Lower lobe of right lung (tissue), 2 donors: ENCODE results near the gene OR52J3. TPM values are rescaled to one million over a fixed set of nuclear protein-coding genes. Genes with fewer than 3 reads are reported as not detected.
"Not testable (repeated sequence)": the region's sequence is repeated elsewhere in the genome, so short reads cannot be mapped to it uniquely, and the experiment has no call there.

Experiments
- ATAC-seq, 2 donors: fragments of 200-7000 bp; cut with Tn5 transposase; one replicate each; pipeline ENCODE4 v1.9.1; 2020 to 2022; ENCODE audit warnings: mild to moderate bottlenecking in 2 of 2, moderate library complexity in 2 of 2
- DNase-seq: peaks from one replicate; pipeline ENCODE4 v3.0.0-alpha.2; 2020
- H3K27ac ChIP-seq: fragments of 200-600 bp; one replicate; pipeline ENCODE4 v1.8.0; 2022
- H3K27me3 ChIP-seq: fragments of 200-600 bp; one replicate; pipeline ENCODE4 v1.8.0; 2022; ENCODE audit warnings: low read depth
- H3K36me3 ChIP-seq: fragments of 200-600 bp; one replicate; pipeline ENCODE4 v1.8.0; 2022; ENCODE audit warnings: mild to moderate bottlenecking
- H3K4me1 ChIP-seq: fragments of 200-600 bp; one replicate; pipeline ENCODE4 v1.8.0; 2022
- H3K4me3 ChIP-seq: fragments of 200-600 bp; one replicate; pipeline ENCODE4 v1.8.0; 2022; ENCODE audit warnings: mild to moderate bottlenecking
- H3K9me3 ChIP-seq: fragments of 200-600 bp; one replicate; pipeline ENCODE4 v1.8.0; 2022
- intact Hi-C: fragments of 100-400 bp; cut with DNase I; formaldehyde crosslinking; loops from one replicate; pipeline ENCODE4 v1.11.0; 2022
- total RNA-seq: library from RNA; stranded (reverse); fragmentation: NEBNext Ultra II Directional; extraction: Animal tissue kit (Norgen Biotek cat#: 25700); gene quantifications from one replicate; pipeline ENCODE4 v1.2.1, GENCODE V29; 2021
- TF ChIP-seq, protein P1 (sequence below): fragments of 200-600 bp; IDR thresholded peaks from one replicate; pipeline ENCODE4 v1.8.0; 2022; ENCODE audit warnings: antibody characterized with exemption, mild to moderate bottlenecking
- donor health status: DM: no; HTN: yes; CAD: no; lungs with severe emphysema.

The OR52J3 gene
- total RNA-seq, 1 donor from 2014 or later: not detected

DNA sequence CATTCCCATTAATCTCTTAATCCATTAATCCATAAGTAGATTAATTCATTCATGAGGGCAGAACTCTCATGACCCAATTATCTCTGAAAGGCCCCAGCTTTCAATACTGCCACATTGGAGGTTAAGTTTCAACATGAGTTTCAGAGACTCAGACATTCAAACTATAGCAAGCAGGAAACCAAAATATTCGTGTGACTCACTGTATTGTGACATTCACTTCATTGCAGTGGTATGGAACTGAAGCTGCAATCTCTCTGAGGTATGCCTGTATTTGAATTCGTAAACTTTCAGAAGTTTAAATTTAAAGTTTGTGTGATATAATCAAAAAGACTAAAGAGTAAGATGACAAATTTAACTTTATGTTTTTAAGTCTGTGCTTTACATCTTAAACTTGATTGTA is 2.9 kb upstream of the OR52J3 start:
- DNase-seq (no peak), ATAC-seq (no peak)
- Histone ChIP-seq H3K4me1 (no peaks in the 10 kb centered on the region), H3K4me3 (no peak overlapping the region), H3K27me3 (no peaks in the 10 kb centered on the region), H3K9me3 (no peaks in the 10 kb centered on the region), H3K36me3 (no peaks in the 10 kb centered on the region), H3K27ac (no peak overlapping the region)
- intact Hi-C loops: no loop called here
- TF ChIP-seq, protein P1, sequence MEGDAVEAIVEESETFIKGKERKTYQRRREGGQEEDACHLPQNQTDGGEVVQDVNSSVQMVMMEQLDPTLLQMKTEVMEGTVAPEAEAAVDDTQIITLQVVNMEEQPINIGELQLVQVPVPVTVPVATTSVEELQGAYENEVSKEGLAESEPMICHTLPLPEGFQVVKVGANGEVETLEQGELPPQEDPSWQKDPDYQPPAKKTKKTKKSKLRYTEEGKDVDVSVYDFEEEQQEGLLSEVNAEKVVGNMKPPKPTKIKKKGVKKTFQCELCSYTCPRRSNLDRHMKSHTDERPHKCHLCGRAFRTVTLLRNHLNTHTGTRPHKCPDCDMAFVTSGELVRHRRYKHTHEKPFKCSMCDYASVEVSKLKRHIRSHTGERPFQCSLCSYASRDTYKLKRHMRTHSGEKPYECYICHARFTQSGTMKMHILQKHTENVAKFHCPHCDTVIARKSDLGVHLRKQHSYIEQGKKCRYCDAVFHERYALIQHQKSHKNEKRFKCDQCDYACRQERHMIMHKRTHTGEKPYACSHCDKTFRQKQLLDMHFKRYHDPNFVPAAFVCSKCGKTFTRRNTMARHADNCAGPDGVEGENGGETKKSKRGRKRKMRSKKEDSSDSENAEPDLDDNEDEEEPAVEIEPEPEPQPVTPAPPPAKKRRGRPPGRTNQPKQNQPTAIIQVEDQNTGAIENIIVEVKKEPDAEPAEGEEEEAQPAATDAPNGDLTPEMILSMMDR: no peak

DNA sequence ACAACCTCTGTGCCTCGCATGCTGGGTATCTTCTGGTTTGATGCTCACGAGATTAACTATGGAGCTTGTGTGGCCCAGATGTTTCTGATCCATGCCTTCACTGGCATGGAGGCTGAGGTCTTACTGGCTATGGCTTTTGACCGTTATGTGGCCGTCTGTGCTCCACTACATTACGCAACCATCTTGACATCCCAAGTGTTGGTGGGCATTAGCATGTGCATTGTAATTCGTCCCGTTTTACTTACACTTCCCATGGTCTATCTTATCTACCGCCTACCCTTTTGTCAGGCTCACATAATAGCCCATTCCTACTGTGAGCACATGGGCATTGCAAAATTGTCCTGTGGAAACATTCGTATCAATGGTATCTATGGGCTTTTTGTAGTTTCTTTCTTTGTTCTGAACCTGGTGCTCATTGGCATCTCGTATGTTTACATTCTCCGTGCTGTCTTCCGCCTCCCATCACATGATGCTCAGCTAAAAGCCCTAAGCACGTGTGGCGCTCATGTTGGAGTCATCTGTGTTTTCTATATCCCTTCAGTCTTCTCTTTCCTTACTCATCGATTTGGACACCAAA is 516 bp downstream of the OR52J3 start:
- intact Hi-C loops: no loop called here
- Histone ChIP-seq H3K9me3 (no peaks in the 10 kb centered on the region), H3K36me3 (no peaks in the 10 kb centered on the region), H3K27me3 (no peaks in the 10 kb centered on the region), H3K4me1 (no peaks in the 10 kb centered on the region), H3K27ac (no peak overlapping the region), H3K4me3 (no peak overlapping the region)
- ATAC-seq: peak in 1 of 2 donors; percentile 21
- TF ChIP-seq, protein P1: no peak
- no peak for DNase-seq

DNA sequence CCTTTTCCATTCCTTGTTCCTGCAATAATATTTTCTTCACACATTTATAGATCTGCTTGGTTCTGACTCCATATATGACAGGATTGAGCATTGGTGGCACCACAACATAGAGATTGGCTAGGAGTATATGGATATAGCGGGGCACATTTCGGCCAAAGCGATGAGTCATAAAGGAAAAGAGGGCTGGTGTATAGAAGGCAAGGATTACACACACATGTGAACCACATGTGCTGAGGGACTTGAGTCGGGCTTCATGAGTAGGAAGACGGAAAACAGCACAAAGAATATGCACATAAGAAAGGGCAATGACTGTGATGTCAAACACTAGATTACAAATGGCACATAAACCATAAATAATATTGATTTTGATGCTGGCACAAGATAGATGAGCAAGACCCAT is 12.4 kb downstream of the OR52J3 start:
- DNase-seq, H3K9me3 ChIP-seq, H3K4me3 ChIP-seq, H3K36me3 ChIP-seq, H3K4me1 ChIP-seq, intact Hi-C loops, H3K27ac ChIP-seq, ATAC-seq, H3K27me3 ChIP-seq: not testable (repeated sequence)

DNA sequence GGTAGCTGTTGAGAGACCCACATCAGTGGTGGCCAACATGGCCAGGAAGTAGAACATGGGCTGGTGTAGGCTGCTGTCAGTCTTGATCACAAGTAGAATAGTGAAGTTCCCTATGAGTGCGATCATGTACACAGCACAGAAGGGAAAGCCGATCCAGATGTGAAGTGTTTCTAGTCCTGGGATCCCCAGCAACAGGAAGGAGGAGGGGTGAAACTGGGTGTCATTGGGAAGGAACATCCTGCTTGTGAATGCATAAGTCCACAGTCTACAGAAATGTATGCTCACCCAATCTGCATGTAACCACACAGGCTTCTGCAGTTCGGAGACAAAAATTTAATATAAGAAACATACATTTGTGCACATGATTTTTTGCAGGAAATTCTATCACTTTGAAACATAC is 13.1 kb downstream of the OR52J3 start, which contains the start of gene OR52E2:
TSS of gene OR52E2 (minus strand) at position 237 of the 400 bp plus-strand sequence. CDS start at position 237, 0 bp downstream.
- intact Hi-C loops: no loop called here
- Histone ChIP-seq H3K4me1 (no peaks in the 10 kb centered on the region), H3K27me3 (no peaks in the 10 kb centered on the region), H3K27ac (no peak within 1 kb of the TSS), H3K4me3 (no peak within 1 kb of the TSS), H3K36me3 (no peaks in the 10 kb centered on the region), H3K9me3 (no peaks in the 10 kb centered on the region)
- TF ChIP-seq, protein P1: no peak
- ATAC-seq (no peak), DNase-seq (no peak)

DNA sequence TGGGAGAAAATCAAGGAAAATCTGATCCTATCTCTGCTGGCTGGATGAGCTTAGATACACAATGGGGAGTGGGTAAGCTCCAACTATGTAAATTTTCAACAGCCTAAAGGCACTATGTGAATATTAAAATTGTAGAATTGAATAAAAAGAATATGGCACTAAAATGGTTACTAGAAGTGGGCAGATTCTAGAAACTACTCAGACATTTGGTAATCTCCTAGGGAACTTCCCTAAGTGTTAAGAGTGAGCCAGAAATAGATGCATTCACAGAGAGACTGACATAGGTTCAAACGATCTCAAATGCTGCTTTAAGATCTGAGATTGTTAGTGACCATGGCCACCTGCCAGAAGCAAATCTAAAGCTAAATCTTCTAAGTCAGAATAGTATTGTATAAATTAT is 18.7 kb downstream of the OR52J3 start:
- TF ChIP-seq, protein P1: no peak
- Histone ChIP-seq H3K4me1 (no peaks in the 10 kb centered on the region), H3K27ac (no peak overlapping the region), H3K9me3 (no peaks in the 10 kb centered on the region), H3K36me3 (no peaks in the 10 kb centered on the region), H3K27me3 (no peaks in the 10 kb centered on the region), H3K4me3 (no peak overlapping the region)
- DNase-seq (no peak), ATAC-seq (no peak)
- intact Hi-C loops: no loop called here

DNA sequence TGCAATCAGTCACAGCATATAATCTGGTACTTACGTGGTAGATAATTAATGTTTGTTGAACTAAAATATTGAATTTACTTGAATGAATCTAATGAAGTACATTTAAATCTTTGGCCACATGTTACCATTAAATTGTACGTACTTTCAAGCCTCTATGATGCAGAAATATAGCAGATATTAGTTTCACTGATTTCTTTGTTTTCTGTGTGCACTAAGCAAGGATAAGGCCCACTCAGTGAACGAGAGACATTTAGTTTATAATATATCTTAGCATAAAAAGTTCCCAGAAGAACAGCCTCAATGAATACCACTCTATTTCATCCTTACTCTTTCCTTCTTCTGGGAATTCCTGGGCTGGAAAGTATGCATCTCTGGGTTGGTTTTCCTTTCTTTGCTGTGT is 22.9 kb downstream of the OR52J3 start, which contains the start of gene OR52E1:
TSS of gene OR52E1 (plus strand) at position 301 of the 400 bp plus-strand sequence.
- Histone ChIP-seq H3K27me3 (no peaks in the 10 kb centered on the region), H3K4me1 (no peaks in the 10 kb centered on the region), H3K27ac (no peak within 1 kb of the TSS), H3K36me3 (no peaks in the 10 kb centered on the region), H3K4me3 (no peak within 1 kb of the TSS), H3K9me3 (no peaks in the 10 kb centered on the region)
- intact Hi-C loops: no loop called here
- DNase-seq (no peak), ATAC-seq (no peak)
- TF ChIP-seq, protein P1: no peak
